Stomach (tissue), 4 donors: ENCODE measurements around the gene NUDC.

Source experiments
- CTCF ChIP-seq, 7 experiments: fragments of 450-650 bp in 4 of 7; fragments of 200-600 bp in 3 of 7; sonication (generic) in 3 of 7; IDR thresholded peaks; one replicate each; pipeline ENCODE4 v1.5.1; 2016 to 2019; ENCODE audit warnings: antibody characterized with exemption in 7 of 7, control low read depth in 2 of 7, mild to moderate bottlenecking in 1 of 7
- EP300 ChIP-seq: sonication (generic); formaldehyde crosslinking; IDR thresholded peaks from one replicate; pipeline ENCODE4 v1.6.1; 2017; ENCODE audit warnings: antibody characterized with exemption
- POLR2A ChIP-seq, 4 donors: fragments of 450-650 bp; IDR thresholded peaks; one replicate each; pipeline ENCODE4 v1.6.1; 2016; ENCODE audit warnings: antibody characterized with exemption in 4 of 4, control low read depth in 2 of 4, mild to moderate bottlenecking in 1 of 4, moderate library complexity in 1 of 4
- POLR2AphosphoS5 ChIP-seq, 3 donors: sonication (generic); formaldehyde crosslinking; IDR thresholded peaks; one replicate each; pipeline ENCODE4 v1.6.1; 2016; ENCODE audit warnings: antibody characterized with exemption in 3 of 3

- TF ChIP-seq EP300, result no peak
- TF ChIP-seq POLR2A (IDR thresholded peaks at IDR 0.05), result no peak
- no peak for TF ChIP-seq CTCF (IDR thresholded peaks at IDR 0.05)
- TF ChIP-seq POLR2AphosphoS5 (IDR thresholded peaks at IDR 0.05), result no peak
Observed at GRCh38 chr1:26994787-26995517, 73.4 kb downstream of the NUDC start.
